ENCODE data around the gene TRDMT1.
"Not testable (repeated sequence)": the region's sequence is repeated elsewhere in the genome, so short reads cannot be mapped to it uniquely, and the experiment has no call there.

DNA sequence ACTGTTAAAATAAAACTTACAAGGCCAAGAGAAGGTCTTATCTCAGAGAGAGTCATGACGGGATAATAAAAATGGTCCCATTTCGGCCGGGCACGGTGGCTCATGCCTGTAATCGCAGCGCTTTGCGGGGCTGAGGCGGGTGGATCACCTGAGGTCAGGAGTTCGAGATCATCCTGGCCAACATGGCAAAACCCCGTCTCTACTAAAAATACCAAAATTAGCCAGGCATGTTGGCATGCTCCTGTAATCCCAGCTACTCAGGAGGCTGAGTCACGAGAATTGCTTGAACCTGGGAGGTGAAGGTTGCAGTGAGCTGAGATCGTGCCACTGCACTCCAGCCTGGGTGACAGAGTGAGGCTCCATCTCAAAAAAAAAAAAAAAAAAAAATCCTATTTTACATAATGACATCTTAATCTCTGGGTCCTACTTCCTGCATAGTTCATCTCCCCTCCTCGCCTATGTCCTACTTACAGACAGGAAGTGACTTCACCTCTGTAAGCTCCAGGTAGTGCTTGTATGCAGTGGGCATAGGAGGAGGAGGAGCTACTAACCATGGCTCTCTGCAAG, 86.5 kb downstream of the TRDMT1 start:
- TF ChIP-seq, protein P1, sequence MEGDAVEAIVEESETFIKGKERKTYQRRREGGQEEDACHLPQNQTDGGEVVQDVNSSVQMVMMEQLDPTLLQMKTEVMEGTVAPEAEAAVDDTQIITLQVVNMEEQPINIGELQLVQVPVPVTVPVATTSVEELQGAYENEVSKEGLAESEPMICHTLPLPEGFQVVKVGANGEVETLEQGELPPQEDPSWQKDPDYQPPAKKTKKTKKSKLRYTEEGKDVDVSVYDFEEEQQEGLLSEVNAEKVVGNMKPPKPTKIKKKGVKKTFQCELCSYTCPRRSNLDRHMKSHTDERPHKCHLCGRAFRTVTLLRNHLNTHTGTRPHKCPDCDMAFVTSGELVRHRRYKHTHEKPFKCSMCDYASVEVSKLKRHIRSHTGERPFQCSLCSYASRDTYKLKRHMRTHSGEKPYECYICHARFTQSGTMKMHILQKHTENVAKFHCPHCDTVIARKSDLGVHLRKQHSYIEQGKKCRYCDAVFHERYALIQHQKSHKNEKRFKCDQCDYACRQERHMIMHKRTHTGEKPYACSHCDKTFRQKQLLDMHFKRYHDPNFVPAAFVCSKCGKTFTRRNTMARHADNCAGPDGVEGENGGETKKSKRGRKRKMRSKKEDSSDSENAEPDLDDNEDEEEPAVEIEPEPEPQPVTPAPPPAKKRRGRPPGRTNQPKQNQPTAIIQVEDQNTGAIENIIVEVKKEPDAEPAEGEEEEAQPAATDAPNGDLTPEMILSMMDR (optimal IDR thresholded peaks at IDR 0.05 in 1 of 3, IDR thresholded peaks at IDR 0.05 in 1 of 3, conservative IDR thresholded peaks at IDR 0.05 in 1 of 3; ENCODE audit: extremely low read depth in 1 of 3, insufficient read depth in 2 of 3, low read length in 3 of 3) = not testable (repeated sequence)
- TF ChIP-seq EZH2 (IDR thresholded peaks at IDR 0.05; ENCODE audit: low read length) = not testable (repeated sequence)

All from keratinocyte (primary cell).